ENCODE measurements around the gene IGFL1. TPM values are rescaled to one million over a fixed set of nuclear protein-coding genes. Genes with fewer than 3 reads are reported as not detected.

Gene IGFL1
- total RNA-seq: not detected in 2 replicates

GRCh38 chr19:46229442-46229841, at the start of gene IGFL1:
IGFL1 (plus strand) TSS chr19:46229742; CDS start chr19:46229775, 33 bp downstream.

Other genes with a start within 250 kb of the IGFL1 start
- 11.2 and 12.9 TPM in 2 replicates for gene CCDC61, start 234.3 kb upstream of the IGFL1 start, total RNA-seq
- gene PGLYRP1, start 206.7 kb upstream of the IGFL1 start, total RNA-seq: not detected in 2 replicates
- gene IGFL4, start 188.7 kb upstream of the IGFL1 start, total RNA-seq: not detected in 2 replicates
- 5.0 TPM in 1 of 2 replicates, not detected in the other for gene IGFL3, start 105.1 kb upstream of the IGFL1 start, total RNA-seq
- not detected in 2 replicates for gene IGFL2, start 81.5 kb upstream of the IGFL1 start, total RNA-seq
- gene HIF3A, start 67.3 kb downstream of the IGFL1 start, total RNA-seq: 3.5 and 6.0 TPM in 2 replicates
- gene PPP5C, start 117.3 kb downstream of the IGFL1 start, total RNA-seq: 97.8 and 102 TPM in 2 replicates
- 22.2 and 22.5 TPM in 2 replicates for gene CCDC8, start 183.8 kb downstream of the IGFL1 start, total RNA-seq
- gene PNMA8C, start 199.2 kb downstream of the IGFL1 start, total RNA-seq: not detected in 2 replicates
- 3.2 and 3.4 TPM in 2 replicates for gene PNMA8A, start 241.8 kb downstream of the IGFL1 start, total RNA-seq

Measured in myometrial cell (primary cell).